NCI-H1105 (cell line): ENCODE data around the gene CDH23.

Experiments
- DNase-seq: peaks from one replicate; lab custom pipeline; 2025; lab: John Stamatoyannopoulos, UW

Gene CDH23

DNA sequence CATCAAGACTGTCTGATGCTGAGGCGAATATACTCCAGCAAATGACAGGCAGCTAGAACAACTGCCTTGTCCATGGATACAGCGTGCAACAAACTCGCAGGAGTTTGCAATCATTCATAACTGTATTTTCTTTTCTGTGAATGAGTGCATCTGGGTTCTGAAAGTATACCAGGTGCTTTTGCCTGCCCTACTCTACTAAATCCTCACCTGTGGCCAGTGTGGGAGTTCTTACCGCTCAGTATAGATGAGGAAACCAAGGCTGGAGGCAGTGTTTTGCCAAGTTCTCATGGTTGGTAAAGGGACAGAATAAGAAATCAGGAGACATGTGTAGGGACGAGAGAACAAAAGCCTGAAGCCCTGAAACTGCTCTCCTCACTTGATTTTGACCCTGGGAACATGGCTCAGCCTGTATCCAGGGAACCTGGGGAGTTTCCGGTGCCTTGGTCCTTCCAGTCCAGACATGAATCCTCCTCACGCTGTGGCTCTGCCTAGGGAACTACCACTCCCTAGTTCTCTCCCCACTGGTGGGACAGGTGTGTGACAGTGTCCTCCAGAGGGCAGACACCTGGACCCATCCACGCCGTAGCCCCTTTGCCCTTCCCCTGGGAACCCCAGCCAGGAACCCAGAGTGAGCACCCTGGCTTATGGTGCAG is 142.0 kb downstream of the CDH23 start:
- DNase-seq, result no peak

GRCh38 chr10:71539442-71540118 is 142.9 kb downstream of the CDH23 start:
- no peak for DNase-seq

- no peak for DNase-seq
Observed at GRCh38 chr10:71542478-71542877, 145.8 kb downstream of the CDH23 start.

- no peak for DNase-seq
Observed at GRCh38 chr10:71543608-71544170, 147.0 kb downstream of the CDH23 start.

- DNase-seq, result no peak
Observed at GRCh38 chr10:71545001-71545400, 148.3 kb downstream of the CDH23 start.

- DNase-seq, result no peak
Observed at GRCh38 chr10:71546220-71546619, 149.5 kb downstream of the CDH23 start.

DNA sequence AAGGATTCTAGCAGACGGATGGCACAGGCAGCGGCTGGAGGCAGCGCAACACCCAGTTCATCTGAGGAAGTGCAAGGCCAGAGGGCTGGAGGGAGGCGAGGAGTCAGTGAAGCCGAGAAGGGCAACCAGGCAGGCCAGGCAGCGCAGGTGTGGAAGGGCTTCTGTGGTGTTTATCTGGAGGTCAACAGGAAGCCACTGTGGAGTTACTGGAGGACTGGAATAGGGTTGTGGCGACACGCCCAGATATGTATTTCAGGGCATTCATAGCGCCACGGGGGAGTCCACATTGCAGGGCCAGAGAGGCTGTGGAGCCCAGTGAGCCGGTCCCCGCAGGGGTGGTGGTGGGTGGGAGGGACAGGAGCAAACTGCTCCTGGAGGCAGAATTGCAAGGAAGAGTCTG is 150.6 kb downstream of the CDH23 start:
- no peak for DNase-seq

DNA sequence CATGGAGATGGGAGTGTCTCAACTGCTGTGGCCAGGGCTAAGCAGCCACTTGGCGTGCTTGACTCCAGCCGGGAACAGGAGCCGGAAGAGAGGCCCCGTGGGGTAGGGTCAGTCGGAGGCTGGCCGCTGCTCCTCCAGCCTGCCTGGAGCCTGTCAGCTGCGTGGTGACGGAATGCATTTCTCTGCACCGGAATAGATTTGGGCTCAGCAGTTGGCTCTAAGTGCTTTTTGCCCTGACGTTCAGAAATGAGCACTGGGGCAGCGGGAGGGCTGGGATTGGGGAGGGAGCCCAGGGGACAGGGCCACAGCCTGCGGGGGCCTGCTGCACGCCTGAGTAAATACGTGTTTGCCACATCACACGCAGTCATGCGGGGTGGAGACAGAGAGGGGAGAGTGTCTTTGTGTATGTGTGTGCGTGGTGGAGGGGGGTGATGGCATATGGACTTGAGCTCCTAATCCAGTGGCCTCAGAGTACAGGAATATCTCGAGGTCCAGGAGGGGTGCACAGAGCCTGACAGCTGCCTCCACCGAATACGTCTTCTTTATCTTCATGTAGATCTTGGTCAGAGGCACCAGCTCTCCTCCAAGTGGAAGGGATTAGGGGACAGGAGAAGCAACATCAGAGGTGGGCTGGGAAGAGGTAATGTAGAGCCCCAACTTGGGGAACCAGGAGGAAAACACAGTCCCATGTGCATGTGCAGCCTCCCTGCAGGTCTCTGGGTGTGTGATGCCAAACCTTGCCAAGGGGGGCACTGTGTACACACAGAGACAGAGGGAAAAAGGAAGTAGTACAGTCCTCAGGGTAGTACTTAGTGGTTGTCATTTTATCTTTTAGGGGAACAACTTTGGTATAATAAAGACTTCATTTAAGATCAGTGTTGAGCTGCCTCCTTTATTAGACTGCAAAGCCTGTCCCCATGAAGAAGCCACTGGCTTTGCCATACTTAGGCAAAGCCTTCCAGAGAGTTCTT is 151.4 kb downstream of the CDH23 start:
- no peak for DNase-seq

GRCh38 chr10:71549766-71550533 is 153.2 kb downstream of the CDH23 start:
- no peak for DNase-seq

DNA sequence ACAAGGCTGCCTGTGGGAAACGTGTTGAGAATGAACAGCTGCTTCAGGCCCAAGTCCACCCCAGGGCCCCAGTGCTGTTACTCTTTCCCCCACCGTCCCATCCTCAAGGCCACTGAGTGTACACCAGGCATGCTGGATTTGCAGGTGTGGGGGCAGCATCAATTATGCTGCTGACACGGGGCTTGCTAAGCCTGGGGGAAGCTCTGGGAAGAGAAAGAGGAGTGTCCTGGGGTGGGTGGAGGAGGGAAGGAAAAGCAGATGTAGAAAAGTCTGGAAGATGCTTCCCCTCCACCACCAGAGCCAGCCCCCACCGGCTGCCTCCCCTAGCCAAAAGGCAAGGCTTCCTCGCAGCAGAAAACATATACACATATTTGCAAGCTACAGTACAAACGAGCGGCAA is 153.9 kb downstream of the CDH23 start:
- DNase-seq, result no peak

DNA sequence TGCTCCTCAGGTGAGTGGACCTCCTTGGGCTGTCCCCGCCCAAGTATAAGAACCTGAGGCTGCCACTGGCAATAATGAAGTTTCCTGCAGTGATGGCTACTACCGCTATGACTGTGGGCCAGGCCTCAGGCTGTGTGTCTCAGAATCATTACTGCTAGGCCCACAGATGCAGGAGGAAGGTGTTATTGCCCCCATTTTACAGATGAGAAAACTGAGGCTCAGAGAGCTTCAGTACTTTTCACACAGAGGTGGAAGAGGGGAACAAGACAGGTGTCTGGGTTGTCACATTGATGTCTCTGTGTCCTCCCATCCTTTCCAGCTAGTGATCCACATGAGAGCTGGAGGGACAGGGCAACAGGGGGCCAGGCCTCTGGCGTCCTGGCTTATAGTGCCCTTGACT is 155.2 kb downstream of the CDH23 start:
- no peak for DNase-seq

DNA sequence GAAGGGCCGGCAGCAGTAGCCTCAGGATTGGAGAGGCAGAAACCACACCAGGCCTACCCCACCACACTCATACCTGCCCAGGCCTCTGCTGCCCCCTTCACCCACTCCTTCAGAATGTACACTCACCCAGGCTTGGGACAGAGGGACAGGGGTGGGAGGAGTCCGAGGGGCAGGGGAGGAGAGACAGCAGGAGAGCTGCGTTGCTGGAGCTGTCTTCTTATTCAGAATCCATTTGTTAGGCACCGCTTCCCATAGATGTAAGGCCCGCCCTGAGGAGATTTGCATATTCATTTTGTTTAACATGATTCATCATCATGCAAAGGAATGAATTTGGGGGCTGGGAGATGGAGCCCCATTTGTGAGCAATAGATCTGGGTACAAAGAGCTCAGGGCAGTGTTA is 156.7 kb downstream of the CDH23 start:
- DNase-seq, result no peak

DNA sequence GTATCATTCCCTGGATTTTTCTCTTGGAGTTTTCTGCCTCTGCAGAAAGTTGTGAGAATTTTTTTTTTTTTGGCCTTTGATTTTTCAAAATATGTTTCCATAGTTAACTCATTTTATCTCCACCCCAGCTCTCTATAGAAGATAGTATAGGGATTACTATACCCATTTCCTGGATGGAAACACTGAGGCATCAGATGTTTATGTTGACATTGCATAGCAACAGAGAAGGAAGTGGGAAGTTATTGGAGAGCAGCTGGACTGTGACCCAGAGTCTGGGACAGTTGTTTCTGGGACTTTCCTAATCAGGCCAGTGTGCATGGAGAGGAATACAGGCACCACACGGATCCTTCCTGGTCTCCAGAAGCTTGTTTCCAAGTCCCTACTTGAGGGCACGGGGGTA is 158.0 kb downstream of the CDH23 start:
- no peak for DNase-seq

GRCh38 chr10:71555087-71555723 is 158.5 kb downstream of the CDH23 start:
- no peak for DNase-seq

DNA sequence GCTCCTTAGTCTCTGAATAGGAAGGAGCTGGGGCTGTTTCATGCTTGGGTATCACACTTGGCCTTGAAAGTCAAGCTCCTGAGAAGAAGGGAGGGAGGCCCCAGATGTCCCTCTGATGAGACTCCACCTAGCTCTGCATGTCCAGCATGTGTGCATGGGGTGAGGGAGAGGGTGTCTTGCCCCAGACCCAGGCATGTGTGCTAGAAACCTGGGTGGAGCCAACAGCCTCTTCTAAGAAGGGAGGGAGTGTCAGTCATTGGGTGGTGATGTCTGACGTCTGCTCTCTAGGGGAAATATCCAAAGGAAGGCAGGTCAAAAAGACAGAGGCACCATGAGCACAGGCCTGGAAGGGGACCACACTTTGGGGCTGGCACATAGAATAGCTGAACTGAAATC is 159.0 kb downstream of the CDH23 start:
- DNase-seq, result no peak

- no peak for DNase-seq
Observed at GRCh38 chr10:71558991-71559390, 162.3 kb downstream of the CDH23 start.

GRCh38 chr10:71561003-71561574 is 164.4 kb downstream of the CDH23 start:
- no peak for DNase-seq

DNA sequence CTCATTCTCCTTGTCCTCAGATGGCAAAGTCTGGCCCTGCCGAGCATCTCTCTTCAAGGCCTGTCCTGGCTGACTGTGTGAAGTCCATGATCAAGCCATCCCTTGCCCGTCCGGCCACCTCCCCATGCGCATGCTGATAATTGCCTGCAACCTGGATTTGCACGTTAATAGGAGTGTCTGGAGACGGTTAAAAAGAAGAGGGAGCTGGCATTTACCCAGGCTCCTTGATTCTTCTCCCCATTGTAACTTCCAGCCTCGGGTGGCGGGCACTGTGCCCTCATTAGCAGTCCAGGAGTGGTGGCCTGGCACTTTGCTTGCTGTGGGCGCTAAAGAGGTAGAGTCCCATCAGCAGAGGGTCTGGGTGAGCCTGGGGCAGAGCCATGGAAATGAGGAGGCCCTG is 165.5 kb downstream of the CDH23 start:
- DNase-seq, result no peak

- no peak for DNase-seq
Observed at GRCh38 chr10:71562904-71563303, 166.2 kb downstream of the CDH23 start.

DNA sequence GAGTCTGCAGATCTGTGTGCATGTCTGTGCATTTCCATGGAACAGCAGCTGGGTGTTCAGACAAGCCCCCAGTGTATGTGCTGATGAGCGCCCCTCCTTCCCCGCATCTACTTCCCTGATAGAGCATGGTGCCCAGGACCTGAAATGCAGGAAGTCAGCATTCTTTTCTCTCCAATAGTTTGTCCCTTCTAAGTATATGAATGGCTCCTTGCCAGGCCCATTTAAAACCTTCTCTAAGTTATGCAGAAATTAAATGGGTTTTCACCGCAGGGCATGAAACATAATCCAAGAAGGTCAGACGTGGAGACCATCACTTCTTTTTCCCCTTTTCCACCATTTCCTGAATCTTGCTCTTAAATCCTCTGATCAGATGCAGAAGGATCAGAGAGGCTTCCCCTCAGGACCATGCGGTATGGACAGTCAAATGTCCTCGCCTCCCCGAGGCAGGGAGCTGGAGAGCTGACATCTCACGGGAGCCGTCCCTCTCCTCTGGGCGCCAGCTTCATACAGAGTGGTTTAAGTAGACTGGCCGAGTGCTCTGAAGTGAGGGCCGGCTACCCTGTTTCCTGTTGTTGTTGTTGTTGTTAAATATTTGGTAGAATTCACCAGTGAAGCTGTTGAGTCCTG is 167.6 kb downstream of the CDH23 start:
- no peak for DNase-seq
